ENCODE results near the gene MED1.

The MED1 gene

DNA sequence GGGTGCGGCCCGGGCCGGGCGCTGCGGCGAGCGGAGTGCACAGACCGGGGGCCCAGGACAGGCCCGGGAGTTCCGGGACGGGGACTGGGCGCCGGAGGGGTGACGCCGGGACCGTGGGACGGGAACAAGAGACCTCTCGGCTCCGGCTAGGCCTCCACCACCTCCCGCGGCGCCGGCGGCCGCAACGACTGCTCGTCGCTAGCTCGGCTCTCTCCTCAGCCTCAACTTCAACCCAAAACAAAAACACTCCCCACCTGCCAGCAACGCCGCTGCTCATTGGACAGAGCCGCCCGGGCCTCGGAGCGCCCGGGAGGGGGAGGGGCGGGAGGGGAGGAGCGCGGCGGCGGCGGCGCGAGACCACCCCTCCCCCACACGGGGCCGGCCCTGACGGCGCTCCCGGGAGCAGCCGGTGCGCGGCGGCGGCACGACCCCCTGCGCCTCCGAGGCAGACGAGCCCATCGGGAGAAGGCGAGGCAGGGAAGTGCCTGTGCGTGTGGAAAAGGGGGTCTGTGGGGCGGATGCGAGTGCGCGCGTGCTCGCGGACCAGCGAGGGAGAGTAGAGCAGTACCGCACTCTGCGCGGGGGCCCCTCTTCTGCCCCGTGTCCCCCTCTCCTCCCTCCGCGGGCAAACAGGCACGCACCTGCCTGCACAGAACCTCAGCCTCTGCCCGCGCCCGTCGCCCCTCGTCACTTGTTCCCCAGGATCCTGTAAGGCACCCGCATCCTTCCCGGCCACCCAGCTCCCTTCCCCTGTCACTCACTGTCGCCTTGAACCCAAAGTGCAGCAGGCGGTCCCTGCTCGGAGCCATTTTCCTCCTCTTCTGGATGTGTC lies 49.4 kb downstream of the MED1 start, which contains the start of gene FBXL20:
Gene FBXL20 (minus strand): TSS at position 215 of the 832 bp plus-strand sequence. CDS start 224 bp downstream, outside the sequence.
- TF ChIP-seq, protein P1, sequence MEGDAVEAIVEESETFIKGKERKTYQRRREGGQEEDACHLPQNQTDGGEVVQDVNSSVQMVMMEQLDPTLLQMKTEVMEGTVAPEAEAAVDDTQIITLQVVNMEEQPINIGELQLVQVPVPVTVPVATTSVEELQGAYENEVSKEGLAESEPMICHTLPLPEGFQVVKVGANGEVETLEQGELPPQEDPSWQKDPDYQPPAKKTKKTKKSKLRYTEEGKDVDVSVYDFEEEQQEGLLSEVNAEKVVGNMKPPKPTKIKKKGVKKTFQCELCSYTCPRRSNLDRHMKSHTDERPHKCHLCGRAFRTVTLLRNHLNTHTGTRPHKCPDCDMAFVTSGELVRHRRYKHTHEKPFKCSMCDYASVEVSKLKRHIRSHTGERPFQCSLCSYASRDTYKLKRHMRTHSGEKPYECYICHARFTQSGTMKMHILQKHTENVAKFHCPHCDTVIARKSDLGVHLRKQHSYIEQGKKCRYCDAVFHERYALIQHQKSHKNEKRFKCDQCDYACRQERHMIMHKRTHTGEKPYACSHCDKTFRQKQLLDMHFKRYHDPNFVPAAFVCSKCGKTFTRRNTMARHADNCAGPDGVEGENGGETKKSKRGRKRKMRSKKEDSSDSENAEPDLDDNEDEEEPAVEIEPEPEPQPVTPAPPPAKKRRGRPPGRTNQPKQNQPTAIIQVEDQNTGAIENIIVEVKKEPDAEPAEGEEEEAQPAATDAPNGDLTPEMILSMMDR (IDR thresholded peaks at IDR 0.05; ENCODE audit: low read depth, low read length): no peak
- in situ Hi-C loops (cut with HindIII; ENCODE audit: low sequenced_read_pairs): no loop called here
- DNase-seq (ENCODE audit: low read depth, low spot score): peak; percentile 90
- peak within 1 kb of the TSS; percentile 83 for H3K4me3 ChIP-seq (ENCODE audit: low read depth, low read length)

DNA sequence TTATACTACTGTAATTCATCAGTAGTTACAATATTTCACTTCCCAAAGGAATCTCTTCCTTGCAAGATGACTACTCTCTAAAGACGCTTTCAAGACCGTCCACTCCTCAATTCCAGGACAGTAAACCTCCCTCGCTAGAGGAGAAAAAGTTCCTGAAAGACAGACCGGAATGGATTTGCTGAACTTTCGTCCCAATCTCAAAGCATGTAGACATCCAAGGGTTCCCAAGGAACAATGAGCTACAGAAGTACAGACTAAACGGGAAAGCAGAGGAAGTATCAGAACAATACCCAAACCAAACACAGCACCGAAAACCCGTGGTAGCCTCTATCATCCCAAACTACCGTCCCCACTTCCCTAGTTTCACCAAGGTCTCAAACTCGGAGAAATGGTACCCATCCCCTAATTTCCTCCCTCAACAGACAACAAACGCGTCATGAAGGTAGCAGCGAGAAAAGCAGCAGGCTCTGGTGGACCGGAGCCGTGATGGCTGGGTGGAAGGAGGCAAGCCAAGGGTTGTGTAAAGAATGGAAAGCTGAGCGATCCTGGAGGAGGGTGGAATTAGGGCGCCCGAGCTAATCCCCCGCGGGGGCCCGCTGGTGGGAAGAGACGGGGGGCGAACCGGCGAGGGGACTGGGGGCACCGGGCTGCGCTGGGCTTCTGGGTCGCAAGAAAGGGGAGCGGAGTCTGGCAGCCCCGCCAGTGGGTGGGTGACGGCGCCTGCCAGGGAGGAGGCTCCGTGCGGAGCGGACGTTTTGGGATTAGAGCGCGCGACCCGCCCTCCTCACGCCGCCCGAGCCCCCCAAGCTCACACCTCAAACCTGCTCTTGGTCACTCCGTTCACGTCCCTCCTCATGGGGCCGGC lies 50.3 kb downstream of the MED1 start:
- in situ Hi-C loops (cut with HindIII; ENCODE audit: low sequenced_read_pairs): no loop called here
- H3K4me3 ChIP-seq (ENCODE audit: low read depth, low read length): peak overlapping the region; percentile 83
- TF ChIP-seq, protein P1 (IDR thresholded peaks at IDR 0.05; ENCODE audit: low read depth, low read length): no peak
- peak; percentile 21 for DNase-seq (ENCODE audit: low read depth, low spot score)

DNA sequence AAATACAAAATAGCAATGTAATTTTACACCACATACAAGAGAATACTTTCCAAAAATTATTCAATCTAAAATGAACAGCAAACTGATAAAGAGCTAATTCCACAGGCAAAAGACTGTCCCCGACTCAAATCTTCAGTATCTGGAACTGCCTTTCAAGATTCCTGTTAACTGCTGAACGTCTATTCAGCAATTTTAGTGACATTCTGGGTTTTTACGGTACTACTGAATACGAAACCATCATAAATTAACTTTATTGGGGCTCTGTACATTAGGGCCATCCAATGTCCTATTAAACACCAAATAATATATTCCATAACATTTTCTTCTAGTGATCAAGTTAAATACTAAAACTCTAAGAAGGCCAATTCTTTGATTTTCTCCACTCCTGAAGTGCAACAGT lies 51.3 kb downstream of the MED1 start:
- in situ Hi-C loops (cut with HindIII; ENCODE audit: low sequenced_read_pairs): no loop called here
- TF ChIP-seq, protein P1 (IDR thresholded peaks at IDR 0.05; ENCODE audit: low read depth, low read length): no peak
- DNase-seq (ENCODE audit: low read depth, low spot score): no peak
- no peak overlapping the region for H3K4me3 ChIP-seq (ENCODE audit: low read depth, low read length)

DNA sequence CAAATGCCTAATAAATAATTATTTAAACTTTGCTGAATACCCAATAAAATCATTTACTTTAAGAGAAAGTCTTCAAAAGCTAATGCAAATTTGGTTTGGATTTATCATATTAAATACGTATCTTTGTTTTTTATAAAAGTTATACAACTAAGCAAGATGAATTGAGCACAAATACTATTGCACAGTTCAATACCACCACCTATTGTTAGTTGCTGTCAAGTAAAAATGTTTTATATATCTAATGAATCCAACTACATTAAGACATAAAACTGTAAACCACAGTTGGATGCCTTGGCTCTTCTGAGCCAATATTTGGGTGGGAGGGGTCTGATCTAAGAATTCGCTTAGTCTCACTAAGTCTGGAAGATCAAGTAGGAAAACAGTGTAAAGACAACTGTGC lies 57.3 kb downstream of the MED1 start:
- TF ChIP-seq, protein P1 (IDR thresholded peaks at IDR 0.05; ENCODE audit: low read depth, low read length): no peak
- no peak overlapping the region for H3K4me3 ChIP-seq (ENCODE audit: low read depth, low read length)
- DNase-seq (ENCODE audit: low read depth, low spot score): no peak
- in situ Hi-C loops (cut with HindIII; ENCODE audit: low sequenced_read_pairs): no loop called here

DNA sequence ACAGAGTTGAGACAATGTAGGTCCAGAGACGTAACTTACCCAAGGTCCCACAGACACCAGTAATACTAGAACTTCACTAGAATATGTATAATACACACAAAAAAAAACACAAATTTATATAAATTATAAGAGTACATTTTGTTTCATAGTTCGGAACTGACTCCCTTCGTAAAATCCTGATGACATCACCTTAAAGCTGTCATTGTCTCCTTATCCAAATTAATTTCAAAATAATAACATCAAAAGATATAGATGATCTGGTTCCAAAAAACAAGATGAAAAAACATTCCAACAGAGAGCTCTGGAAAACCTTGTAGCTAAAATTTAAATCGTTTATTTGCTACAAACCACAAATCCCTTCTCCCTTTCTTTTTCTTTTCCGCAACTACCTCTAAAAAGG lies 59.6 kb downstream of the MED1 start:
- DNase-seq (ENCODE audit: low read depth, low spot score): no peak
- no peak overlapping the region for H3K4me3 ChIP-seq (ENCODE audit: low read depth, low read length)
- in situ Hi-C loops (cut with HindIII; ENCODE audit: low sequenced_read_pairs): no loop called here
- TF ChIP-seq, protein P1 (IDR thresholded peaks at IDR 0.05; ENCODE audit: low read depth, low read length): no peak

DNA sequence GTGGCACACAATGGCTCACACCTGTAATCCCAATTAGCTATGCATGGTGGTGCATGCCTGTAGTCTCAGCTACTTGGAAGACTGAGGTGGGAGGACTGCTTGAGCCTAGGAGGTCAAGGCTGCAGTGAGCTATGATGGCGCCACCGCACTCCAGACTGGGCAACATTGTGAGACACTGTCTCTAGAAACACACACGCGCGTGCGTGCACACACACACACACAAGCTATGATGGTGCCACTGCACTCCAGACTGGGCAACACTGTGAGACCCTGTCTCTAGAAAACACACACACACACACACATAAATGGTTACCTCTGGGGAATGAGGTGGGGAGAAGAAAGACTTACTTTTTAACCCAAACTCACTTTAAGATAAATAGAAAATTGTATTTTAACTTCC lies 66.0 kb downstream of the MED1 start:
- in situ Hi-C loops (cut with HindIII; ENCODE audit: low sequenced_read_pairs): no loop called here
- TF ChIP-seq, protein P1 (IDR thresholded peaks at IDR 0.05; ENCODE audit: low read depth, low read length): no peak
- no peak for DNase-seq (ENCODE audit: low read depth, low spot score)
- no peak overlapping the region for H3K4me3 ChIP-seq (ENCODE audit: low read depth, low read length)

All from astrocyte of the spinal cord (primary cell).